ENCODE results near the gene MVB12B. TPM values are rescaled to one million over a fixed set of nuclear protein-coding genes. Genes with fewer than 3 reads are reported as not detected.

Gene MVB12B
- total and polyA plus RNA-seq, 2 of the 8 experiments (the other 6 are each of a cell fraction or from before 2014, with no cell fraction given): 2.6 to 5.0 TPM

DNA sequence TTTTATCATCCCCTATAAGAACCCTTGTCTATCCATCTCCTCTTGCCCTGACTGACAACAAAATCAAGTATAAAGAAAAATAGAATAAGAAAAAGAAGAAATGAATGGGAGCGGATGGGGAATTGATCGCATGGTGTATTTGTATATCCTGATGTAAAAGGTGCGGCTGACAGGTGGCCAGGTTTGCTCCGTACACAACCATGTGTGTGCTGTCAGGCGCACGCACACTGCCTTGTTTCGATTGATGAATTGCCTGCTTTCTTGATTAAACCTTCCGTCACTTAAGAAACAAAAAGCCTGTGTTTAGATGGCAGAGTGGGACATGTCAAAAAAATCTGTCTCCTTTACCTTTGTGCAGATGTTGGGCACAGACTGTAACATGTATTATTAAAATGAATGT lies 102.6 kb downstream of the MVB12B start:
- no peaks in the 10 kb centered on the region for H4K20me1 ChIP-seq (replicated peaks in 1 of 2; ENCODE audit: control insufficient read depth in 1 of 2, insufficient read depth in 2 of 2, low read length in 2 of 2)
- H3K56ac ChIP-seq (replicated peaks; ENCODE audit: insufficient read length, low read depth, low read length): no peak overlapping the region
- no peak overlapping the region for H3K4me3 ChIP-seq (ENCODE audit: extremely low read depth in 1 of 4, insufficient read depth in 2 of 4, low read depth in 3 of 4, low read length in 4 of 4)
- H3K14ac ChIP-seq (ENCODE audit: insufficient read length): no peak overlapping the region
- H3K23ac ChIP-seq (ENCODE audit: insufficient read length): no peak overlapping the region
- H3K9ac ChIP-seq (replicated peaks in 1 of 4; ENCODE audit: extremely low read depth in 1 of 4, low read depth in 3 of 4, low read length in 3 of 4): no peak overlapping the region
- H3K79me1 ChIP-seq (ENCODE audit: low read depth, low read length): no peaks in the 10 kb centered on the region
- H2AK5ac ChIP-seq (ENCODE audit: low read depth, low read length): no peak overlapping the region
- H3K4me2 ChIP-seq (ENCODE audit: insufficient read depth in 1 of 2, low read depth in 2 of 2, low read length in 2 of 2): no peak overlapping the region
- no peak overlapping the region for H3K27ac ChIP-seq (ENCODE audit: low read depth, low read length)
- TF ChIP-seq, protein P1, sequence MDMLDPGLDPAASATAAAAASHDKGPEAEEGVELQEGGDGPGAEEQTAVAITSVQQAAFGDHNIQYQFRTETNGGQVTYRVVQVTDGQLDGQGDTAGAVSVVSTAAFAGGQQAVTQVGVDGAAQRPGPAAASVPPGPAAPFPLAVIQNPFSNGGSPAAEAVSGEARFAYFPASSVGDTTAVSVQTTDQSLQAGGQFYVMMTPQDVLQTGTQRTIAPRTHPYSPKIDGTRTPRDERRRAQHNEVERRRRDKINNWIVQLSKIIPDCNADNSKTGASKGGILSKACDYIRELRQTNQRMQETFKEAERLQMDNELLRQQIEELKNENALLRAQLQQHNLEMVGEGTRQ (IDR thresholded peaks at IDR 0.05; ENCODE audit: low read length): no peak
- TF ChIP-seq SUZ12 (IDR thresholded peaks at IDR 0.05; ENCODE audit: low read length) (no peak), SRF (IDR thresholded peaks at IDR 0.05; ENCODE audit: low read depth, low read length) (no peak), GTF2F1 (IDR thresholded peaks at IDR 0.05; ENCODE audit: borderline replicate concordance, low read depth, low read length) (no peak), POU5F1 (IDR thresholded peaks at IDR 0.05; ENCODE audit: low read depth, low read length) (no peak), NANOG (IDR thresholded peaks at IDR 0.05; ENCODE audit: insufficient read depth, low read depth, low read length, poor library complexity, severe bottlenecking) (no peak), ASH2L (IDR thresholded peaks at IDR 0.05; ENCODE audit: low read length) (no peak)
- TF ChIP-seq, protein P2, sequence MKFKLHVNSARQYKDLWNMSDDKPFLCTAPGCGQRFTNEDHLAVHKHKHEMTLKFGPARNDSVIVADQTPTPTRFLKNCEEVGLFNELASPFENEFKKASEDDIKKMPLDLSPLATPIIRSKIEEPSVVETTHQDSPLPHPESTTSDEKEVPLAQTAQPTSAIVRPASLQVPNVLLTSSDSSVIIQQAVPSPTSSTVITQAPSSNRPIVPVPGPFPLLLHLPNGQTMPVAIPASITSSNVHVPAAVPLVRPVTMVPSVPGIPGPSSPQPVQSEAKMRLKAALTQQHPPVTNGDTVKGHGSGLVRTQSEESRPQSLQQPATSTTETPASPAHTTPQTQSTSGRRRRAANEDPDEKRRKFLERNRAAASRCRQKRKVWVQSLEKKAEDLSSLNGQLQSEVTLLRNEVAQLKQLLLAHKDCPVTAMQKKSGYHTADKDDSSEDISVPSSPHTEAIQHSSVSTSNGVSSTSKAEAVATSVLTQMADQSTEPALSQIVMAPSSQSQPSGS (IDR thresholded peaks at IDR 0.05; ENCODE audit: low read length): no peak
- TF ChIP-seq, protein P3, sequence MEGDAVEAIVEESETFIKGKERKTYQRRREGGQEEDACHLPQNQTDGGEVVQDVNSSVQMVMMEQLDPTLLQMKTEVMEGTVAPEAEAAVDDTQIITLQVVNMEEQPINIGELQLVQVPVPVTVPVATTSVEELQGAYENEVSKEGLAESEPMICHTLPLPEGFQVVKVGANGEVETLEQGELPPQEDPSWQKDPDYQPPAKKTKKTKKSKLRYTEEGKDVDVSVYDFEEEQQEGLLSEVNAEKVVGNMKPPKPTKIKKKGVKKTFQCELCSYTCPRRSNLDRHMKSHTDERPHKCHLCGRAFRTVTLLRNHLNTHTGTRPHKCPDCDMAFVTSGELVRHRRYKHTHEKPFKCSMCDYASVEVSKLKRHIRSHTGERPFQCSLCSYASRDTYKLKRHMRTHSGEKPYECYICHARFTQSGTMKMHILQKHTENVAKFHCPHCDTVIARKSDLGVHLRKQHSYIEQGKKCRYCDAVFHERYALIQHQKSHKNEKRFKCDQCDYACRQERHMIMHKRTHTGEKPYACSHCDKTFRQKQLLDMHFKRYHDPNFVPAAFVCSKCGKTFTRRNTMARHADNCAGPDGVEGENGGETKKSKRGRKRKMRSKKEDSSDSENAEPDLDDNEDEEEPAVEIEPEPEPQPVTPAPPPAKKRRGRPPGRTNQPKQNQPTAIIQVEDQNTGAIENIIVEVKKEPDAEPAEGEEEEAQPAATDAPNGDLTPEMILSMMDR (IDR thresholded peaks at IDR 0.05; ENCODE audit: control extremely low read depth in 1 of 3, insufficient read depth in 1 of 3, low read depth in 1 of 3, low read length in 3 of 3): no peak
- H2BK5ac ChIP-seq (ENCODE audit: low read depth, low read length): no peak overlapping the region
- no peaks in the 10 kb centered on the region for H3K9me3 ChIP-seq (ENCODE audit: insufficient read depth in 2 of 2, low read depth in 1 of 2, low read length in 1 of 2)
- no peak overlapping the region for H4K8ac ChIP-seq (ENCODE audit: extremely low read depth, insufficient read depth, low read length)
- H4K91ac ChIP-seq (replicated peaks; ENCODE audit: insufficient read length, low read length): no peak overlapping the region
- H3K79me2 ChIP-seq (ENCODE audit: control insufficient read depth in 1 of 2, insufficient read depth in 2 of 2, low read length in 2 of 2): no peaks in the 10 kb centered on the region
- WGBS, 2 experiments (ENCODE audit: extremely low coverage in 1 of 2, insufficient coverage in 1 of 2, insufficient read length in 1 of 2, insufficient replicate concordance in 2 of 2, low coverage in 1 of 2, low lambda C conversion rate in 2 of 2, missing lambda C conversion rate in 1 of 2): 92 to 100% methylated on average over 2 to 8 of the region's 8 CpGs
- no peaks in the 10 kb centered on the region for H3K36me3 ChIP-seq (ENCODE audit: control insufficient read depth in 2 of 4, insufficient read depth in 4 of 4, low read length in 3 of 4)
- no peaks in the 10 kb centered on the region for H3K23me2 ChIP-seq (ENCODE audit: low read depth, low read length)
- no peak overlapping the region for H3K18ac ChIP-seq (ENCODE audit: extremely low read depth, low read length)
- POLR2A ChIA-PET (ENCODE audit: partially characterized antibody): no interaction called here
- H4K5ac ChIP-seq (ENCODE audit: insufficient read length, low read depth, low read length): no peak overlapping the region
- H2BK15ac ChIP-seq (ENCODE audit: low read length): no peak overlapping the region
- H3K4ac ChIP-seq (replicated peaks; ENCODE audit: insufficient read length, low read depth, low read length): no peak overlapping the region
- no peak overlapping the region for H2AFZ ChIP-seq (ENCODE audit: low read length)
- H2BK12ac ChIP-seq (ENCODE audit: low read depth, low read length): no peak overlapping the region
- H3K4me1 ChIP-seq (replicated peaks in 1 of 4; ENCODE audit: control insufficient read depth in 3 of 4, insufficient read depth in 4 of 4, low read length in 3 of 4): peaks cover 0 to 11% (median 5%) of the 10 kb centered on the region in 4 experiments; a peak in 4 of 7 replicates
- no peak overlapping the region for H2BK120ac ChIP-seq (replicated peaks; ENCODE audit: low read depth, low read length)
- CTCF ChIA-PET (ENCODE audit: partially characterized antibody): interaction anchor here (3.9 kb wide), 1 partner anchor 62 kb away, joined by 10 read pairs; no protein-coding TSS in a partner anchor
- no peaks in the 10 kb centered on the region for H3K27me3 ChIP-seq (replicated peaks in 1 of 4; ENCODE audit: control insufficient read depth in 3 of 4, extremely low read depth in 1 of 4, insufficient read depth in 3 of 4, low read length in 3 of 4)
- DNase-seq (ENCODE audit: low read depth in 1 of 2, low spot score in 2 of 2): no peak
- no peak overlapping the region for H2BK20ac ChIP-seq (ENCODE audit: low read length)
- no peak for FAIRE-seq
